ENCODE data around the gene EPM2AIP1. TPM values are rescaled to one million over a fixed set of nuclear protein-coding genes. Genes with fewer than 3 reads are reported as not detected.
"Not testable (repeated sequence)": the region's sequence is repeated elsewhere in the genome, so short reads cannot be mapped to it uniquely, and the experiment has no call there.

Gene EPM2AIP1
- total RNA-seq (2014; rRNA removed; shearing (Covaris generic)) (9.5 and 20.2 TPM in 2 replicates), polyA plus RNA-seq (2016; fragmentation: Nextera tagmentation; extraction: Ambion mirVana) (7.5 and 8.7 TPM in 2 replicates)

DNA sequence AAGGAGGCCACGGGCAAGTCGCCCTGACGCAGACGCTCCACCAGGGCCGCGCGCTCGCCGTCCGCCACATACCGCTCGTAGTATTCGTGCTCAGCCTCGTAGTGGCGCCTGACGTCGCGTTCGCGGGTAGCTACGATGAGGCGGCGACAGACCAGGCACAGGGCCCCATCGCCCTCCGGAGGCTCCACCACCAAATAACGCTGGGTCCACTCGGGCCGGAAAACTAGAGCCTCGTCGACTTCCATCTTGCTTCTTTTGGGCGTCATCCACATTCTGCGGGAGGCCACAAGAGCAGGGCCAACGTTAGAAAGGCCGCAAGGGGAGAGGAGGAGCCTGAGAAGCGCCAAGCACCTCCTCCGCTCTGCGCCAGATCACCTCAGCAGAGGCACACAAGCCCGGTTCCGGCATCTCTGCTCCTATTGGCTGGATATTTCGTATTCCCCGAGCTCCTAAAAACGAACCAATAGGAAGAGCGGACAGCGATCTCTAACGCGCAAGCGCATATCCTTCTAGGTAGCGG, at the start of gene EPM2AIP1:
Gene EPM2AIP1 (minus strand): TSS at position 326 of the 520 bp plus-strand sequence. CDS start 54 bp downstream, at position 272.
- no peaks in the 10 kb centered on the region for H3K27me3 ChIP-seq (replicated peaks; ENCODE audit: insufficient read depth)
- peak within 1 kb of the TSS; percentile 99 for H3K4me2 ChIP-seq (ENCODE audit: unreplicated experiment)
- H3K79me2 ChIP-seq (ENCODE audit: insufficient read depth): peaks cover 87% of the 10 kb centered on the region
- H4K20me1 ChIP-seq (ENCODE audit: insufficient read depth): peaks cover 6% of the 10 kb centered on the region; the same call in 1 of the 2 replicates
- WGBS, 2 experiments (ENCODE audit: low coverage in 1 of 2, low lambda C conversion rate in 2 of 2, missing lambda C conversion rate in 2 of 2): 1% methylated on average over 48 of the region's 48 CpGs
- no peak for TF ChIP-seq EZH2phosphoT487 (IDR thresholded peaks at IDR 0.05; ENCODE audit: insufficient read depth, low read depth)
- no peak for TF ChIP-seq EZH2 (IDR thresholded peaks at IDR 0.05; ENCODE audit: insufficient read depth, poor library complexity, severe bottlenecking)
- H3K4me1 ChIP-seq (ENCODE audit: insufficient read depth): peaks cover 37% of the 10 kb centered on the region
- peaks cover 19% of the 10 kb centered on the region for H3K36me3 ChIP-seq (ENCODE audit: low read depth)
- H3K9me3 ChIP-seq (ENCODE audit: low read depth): no peaks in the 10 kb centered on the region
- DNase-seq: peak; percentile 100
- H3K9ac ChIP-seq: peak within 1 kb of the TSS; percentile 96
- peak within 1 kb of the TSS; percentile 90 for H2AFZ ChIP-seq
- in situ Hi-C loops (cut with MboI): no loop called here
- H3K27ac ChIP-seq: peak within 1 kb of the TSS; percentile 98
- H3K4me3 ChIP-seq: peak within 1 kb of the TSS; percentile 97
- H3F3A ChIP-seq (ENCODE audit: insufficient read depth): peaks cover 17% of the 10 kb centered on the region
- no peaks in the 10 kb centered on the region for H3K9me2 ChIP-seq (ENCODE audit: insufficient read depth)

GRCh38 chr3:37042712-37043111, 49.8 kb upstream of the EPM2AIP1 start:
- Histone ChIP-seq H3K36me3 (ENCODE audit: low read depth) (peaks cover 31% of the 10 kb centered on the region; the same call in 1 of the 2 replicates), H3F3A (ENCODE audit: insufficient read depth) (peaks cover 34% of the 10 kb centered on the region)
- H3K9me2 ChIP-seq (ENCODE audit: insufficient read depth); H3K27me3 ChIP-seq (replicated peaks; ENCODE audit: insufficient read depth); H4K20me1 ChIP-seq (ENCODE audit: insufficient read depth); H3K27ac ChIP-seq; DNase-seq; H3K4me3 ChIP-seq; H3K79me2 ChIP-seq (ENCODE audit: insufficient read depth); H2AFZ ChIP-seq; H3K9me3 ChIP-seq (ENCODE audit: low read depth); H3K9ac ChIP-seq; H3K4me2 ChIP-seq (ENCODE audit: unreplicated experiment); H3K4me1 ChIP-seq (ENCODE audit: insufficient read depth); in situ Hi-C loops (cut with MboI): not testable (repeated sequence)
- 72 to 80% methylated on average over 3 of the region's 3 CpGs for WGBS, 2 experiments (ENCODE audit: low coverage in 1 of 2, low lambda C conversion rate in 2 of 2, missing lambda C conversion rate in 2 of 2)

- Histone ChIP-seq H3K27ac (no peak overlapping the region), H3K27me3 (replicated peaks; ENCODE audit: insufficient read depth) (no peaks in the 10 kb centered on the region), H3K4me3 (no peak overlapping the region), H3K79me2 (ENCODE audit: insufficient read depth) (no peaks in the 10 kb centered on the region), H3F3A (ENCODE audit: insufficient read depth) (peaks cover 34% of the 10 kb centered on the region), H3K9me3 (ENCODE audit: low read depth) (no peaks in the 10 kb centered on the region), H3K9me2 (ENCODE audit: insufficient read depth) (no peaks in the 10 kb centered on the region), H3K4me2 (ENCODE audit: unreplicated experiment) (no peak overlapping the region), H3K36me3 (ENCODE audit: low read depth) (peaks cover 31% of the 10 kb centered on the region), H3K9ac (no peak overlapping the region), H3K4me1 (ENCODE audit: insufficient read depth) (peaks cover 8% of the 10 kb centered on the region; the same call in 1 of the 2 replicates), H4K20me1 (ENCODE audit: insufficient read depth) (no peaks in the 10 kb centered on the region), H2AFZ (no peak overlapping the region)
- DNase-seq: peak; percentile 17
- 52 to 57% methylated on average over 1 of the region's 1 CpG for WGBS, 2 experiments (ENCODE audit: low coverage in 1 of 2, low lambda C conversion rate in 2 of 2, missing lambda C conversion rate in 2 of 2)
- TF ChIP-seq EZH2 (IDR thresholded peaks at IDR 0.05; ENCODE audit: insufficient read depth, poor library complexity, severe bottlenecking): no peak
- no peak for TF ChIP-seq EZH2phosphoT487 (IDR thresholded peaks at IDR 0.05; ENCODE audit: insufficient read depth, low read depth)
- in situ Hi-C loops (cut with MboI): no loop called here
These were observed 48.7 kb upstream of the EPM2AIP1 start for GRCh38 chr3:37041546-37042195.

GRCh38 chr3:37040231-37040630, 47.3 kb upstream of the EPM2AIP1 start:
- H3K4me2 ChIP-seq (ENCODE audit: unreplicated experiment): no peak overlapping the region
- peak; percentile 45 for DNase-seq
- H4K20me1 ChIP-seq (ENCODE audit: insufficient read depth): no peaks in the 10 kb centered on the region
- peaks cover 27% of the 10 kb centered on the region for H3F3A ChIP-seq (ENCODE audit: insufficient read depth)
- H3K9me2 ChIP-seq (ENCODE audit: insufficient read depth): no peaks in the 10 kb centered on the region
- H2AFZ ChIP-seq: no peak overlapping the region
- H3K9me3 ChIP-seq (ENCODE audit: low read depth): no peaks in the 10 kb centered on the region
- H3K4me1 ChIP-seq (ENCODE audit: insufficient read depth): peaks cover 8% of the 10 kb centered on the region; the same call in 1 of the 2 replicates
- H3K9ac ChIP-seq: no peak overlapping the region
- H3K79me2 ChIP-seq (ENCODE audit: insufficient read depth): no peaks in the 10 kb centered on the region
- H3K4me3 ChIP-seq: no peak overlapping the region
- H3K36me3 ChIP-seq (ENCODE audit: low read depth): peaks cover 38% of the 10 kb centered on the region
- in situ Hi-C loops (cut with MboI): no loop called here
- no peaks in the 10 kb centered on the region for H3K27me3 ChIP-seq (replicated peaks; ENCODE audit: insufficient read depth)
- WGBS, 2 experiments (ENCODE audit: low coverage in 1 of 2, low lambda C conversion rate in 2 of 2, missing lambda C conversion rate in 2 of 2): 38 to 48% methylated on average over 1 of the region's 1 CpG
- no peak overlapping the region for H3K27ac ChIP-seq
- no peak for TF ChIP-seq EZH2 (IDR thresholded peaks at IDR 0.05; ENCODE audit: insufficient read depth, poor library complexity, severe bottlenecking)
- TF ChIP-seq EZH2phosphoT487 (IDR thresholded peaks at IDR 0.05; ENCODE audit: insufficient read depth, low read depth): no peak
